Measurements from ENCODE around the gene PPP6R3. TPM values are rescaled to one million over a fixed set of nuclear protein-coding genes. Genes with fewer than 3 reads are reported as not detected.

The PPP6R3 gene
- total RNA-seq, 2 donors from 2014 or later, result 95.0 to 103 TPM

DNA sequence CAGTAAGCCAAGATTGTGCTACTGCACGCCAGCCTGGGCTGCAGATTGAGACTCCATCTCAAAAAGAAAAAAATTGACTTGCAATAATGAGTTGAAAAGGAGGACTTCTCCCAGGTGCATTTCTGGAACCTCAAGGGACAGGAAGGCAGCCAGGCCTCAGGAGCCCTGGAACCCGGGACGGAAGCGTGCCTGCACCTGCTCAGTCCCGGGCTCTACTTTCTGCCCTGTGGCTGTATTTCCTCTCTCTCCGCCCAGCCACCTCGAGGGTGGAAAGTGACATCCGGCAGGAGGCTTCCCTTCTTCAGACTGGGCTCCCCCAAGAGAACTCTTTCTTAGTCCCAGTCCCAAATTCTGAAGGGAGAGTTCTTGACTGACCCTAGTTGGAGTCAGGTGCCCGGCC lies 203.6 kb downstream of the PPP6R3 start:
- Histone ChIP-seq H3K36me3 (no peaks in the 10 kb centered on the region), H3K27me3 (no peaks in the 10 kb centered on the region), H3K4me3 (no peak overlapping the region), H3K9me3 (no peaks in the 10 kb centered on the region), H3K27ac (no peak overlapping the region), H3K9ac (ENCODE audit: low read depth in 2 of 2, low read length in 2 of 2) (no peak overlapping the region), H3K4me1 (no peaks in the 10 kb centered on the region)
- intact Hi-C loops (cut with DNase I), result no loop called here
- TF ChIP-seq, protein P1, sequence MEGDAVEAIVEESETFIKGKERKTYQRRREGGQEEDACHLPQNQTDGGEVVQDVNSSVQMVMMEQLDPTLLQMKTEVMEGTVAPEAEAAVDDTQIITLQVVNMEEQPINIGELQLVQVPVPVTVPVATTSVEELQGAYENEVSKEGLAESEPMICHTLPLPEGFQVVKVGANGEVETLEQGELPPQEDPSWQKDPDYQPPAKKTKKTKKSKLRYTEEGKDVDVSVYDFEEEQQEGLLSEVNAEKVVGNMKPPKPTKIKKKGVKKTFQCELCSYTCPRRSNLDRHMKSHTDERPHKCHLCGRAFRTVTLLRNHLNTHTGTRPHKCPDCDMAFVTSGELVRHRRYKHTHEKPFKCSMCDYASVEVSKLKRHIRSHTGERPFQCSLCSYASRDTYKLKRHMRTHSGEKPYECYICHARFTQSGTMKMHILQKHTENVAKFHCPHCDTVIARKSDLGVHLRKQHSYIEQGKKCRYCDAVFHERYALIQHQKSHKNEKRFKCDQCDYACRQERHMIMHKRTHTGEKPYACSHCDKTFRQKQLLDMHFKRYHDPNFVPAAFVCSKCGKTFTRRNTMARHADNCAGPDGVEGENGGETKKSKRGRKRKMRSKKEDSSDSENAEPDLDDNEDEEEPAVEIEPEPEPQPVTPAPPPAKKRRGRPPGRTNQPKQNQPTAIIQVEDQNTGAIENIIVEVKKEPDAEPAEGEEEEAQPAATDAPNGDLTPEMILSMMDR (IDR thresholded peaks at IDR 0.05), result no peak
- DNase-seq, result no peak

DNA sequence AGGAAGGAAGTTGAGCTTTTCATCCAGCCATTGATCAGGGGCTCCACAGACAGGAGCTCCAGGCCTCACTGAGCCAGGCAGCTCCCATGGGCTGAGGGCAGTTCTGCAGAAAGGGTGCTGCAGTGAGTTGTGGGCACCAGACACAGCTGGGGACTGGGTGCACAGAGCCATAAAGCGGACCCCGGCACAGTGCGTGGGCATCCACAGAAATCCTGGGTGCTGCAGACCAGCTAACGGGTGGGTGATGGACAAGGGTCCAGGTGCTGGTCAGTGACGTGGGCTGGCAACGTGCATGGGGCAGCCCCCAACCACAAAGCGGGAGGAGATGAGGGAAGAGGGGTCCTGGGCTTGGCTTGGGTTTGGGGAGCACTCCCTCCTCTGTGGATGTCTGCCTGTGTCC lies 204.4 kb downstream of the PPP6R3 start:
- H3K9me3 ChIP-seq, result no peaks in the 10 kb centered on the region
- H3K4me3 ChIP-seq, result no peak overlapping the region
- intact Hi-C loops (cut with DNase I), result no loop called here
- TF ChIP-seq, protein P1 (IDR thresholded peaks at IDR 0.05), result no peak
- no peaks in the 10 kb centered on the region for H3K4me1 ChIP-seq
- H3K36me3 ChIP-seq, result no peaks in the 10 kb centered on the region
- no peak overlapping the region for H3K9ac ChIP-seq (ENCODE audit: low read depth in 2 of 2, low read length in 2 of 2)
- H3K27ac ChIP-seq, result no peak overlapping the region
- H3K27me3 ChIP-seq, result no peaks in the 10 kb centered on the region
- no peak for DNase-seq

Other genes with a start within 250 kb of the PPP6R3 start
- 10 to 100 TPM; 42.6 to 59.1 TPM for gene KMT5B, start 247.5 kb upstream of the PPP6R3 start, total RNA-seq
- 10 to 100 TPM; 55.3 to 66.6 TPM for gene C11orf24, start 188.8 kb upstream of the PPP6R3 start, total RNA-seq
- 100 to 1,000 TPM in 1 of 2 donors, 10 to 100 TPM in 1; 81.0 to 110 TPM for gene LRP5, start 148.2 kb upstream of the PPP6R3 start, total RNA-seq
- 1 to 10 TPM; 3.2 to 3.5 TPM for gene GAL, start 223.8 kb downstream of the PPP6R3 start, total RNA-seq